ENCODE data around the gene COL4A2.

The COL4A2 gene

GRCh38 chr13:110339975-110340550, 33.0 kb downstream of the COL4A2 start:
- DNase-seq (ENCODE audit: low read depth in 2 of 2) = no peak

- peak; percentile 39 to 58 for DNase-seq (ENCODE audit: low read depth in 2 of 2)
These were observed 33.8 kb downstream of the COL4A2 start for GRCh38 chr13:110340812-110341444.

GRCh38 chr13:110341445-110342244, 34.6 kb downstream of the COL4A2 start:
- no peak for DNase-seq (ENCODE audit: low read depth in 2 of 2)

GRCh38 chr13:110342474-110342873, 35.4 kb downstream of the COL4A2 start:
- no peak for DNase-seq (ENCODE audit: low read depth in 2 of 2)

- no peak for DNase-seq (ENCODE audit: low read depth in 2 of 2)
These were observed 36.3 kb downstream of the COL4A2 start for GRCh38 chr13:110343241-110343865.

- no peak for DNase-seq (ENCODE audit: low read depth in 2 of 2)
These were observed 37.2 kb downstream of the COL4A2 start for GRCh38 chr13:110344320-110344719.

GRCh38 chr13:110345266-110345665, 38.2 kb downstream of the COL4A2 start:
- DNase-seq (ENCODE audit: low read depth in 2 of 2) = no peak

GRCh38 chr13:110345701-110346100, 38.6 kb downstream of the COL4A2 start:
- DNase-seq (ENCODE audit: low read depth in 2 of 2) = no peak

GRCh38 chr13:110346661-110347067, 39.6 kb downstream of the COL4A2 start:
- DNase-seq (ENCODE audit: low read depth in 2 of 2) = no peak

- no peak for DNase-seq (ENCODE audit: low read depth in 2 of 2)
These were observed 40.0 kb downstream of the COL4A2 start for GRCh38 chr13:110347088-110347487.

GRCh38 chr13:110347535-110348308, 40.6 kb downstream of the COL4A2 start:
- no peak for DNase-seq (ENCODE audit: low read depth in 2 of 2)

- no peak for DNase-seq (ENCODE audit: low read depth in 2 of 2)
These were observed 41.4 kb downstream of the COL4A2 start for GRCh38 chr13:110348309-110349105.

- no peak for DNase-seq (ENCODE audit: low read depth in 2 of 2)
These were observed 42.2 kb downstream of the COL4A2 start for GRCh38 chr13:110349239-110349638.

GRCh38 chr13:110350049-110350448, 43.0 kb downstream of the COL4A2 start:
- no peak for DNase-seq (ENCODE audit: low read depth in 2 of 2)

GRCh38 chr13:110350509-110350908, 43.4 kb downstream of the COL4A2 start:
- DNase-seq (ENCODE audit: low read depth in 2 of 2) = no peak

GRCh38 chr13:110351636-110352420, 44.7 kb downstream of the COL4A2 start:
- DNase-seq (ENCODE audit: low read depth in 2 of 2) = no peak

GRCh38 chr13:110352735-110353134, 45.7 kb downstream of the COL4A2 start:
- no peak for DNase-seq (ENCODE audit: low read depth in 2 of 2)

GRCh38 chr13:110353339-110353977, 46.4 kb downstream of the COL4A2 start:
- no peak for DNase-seq (ENCODE audit: low read depth in 2 of 2)

- DNase-seq (ENCODE audit: low read depth in 2 of 2) = no peak
These were observed 47.1 kb downstream of the COL4A2 start for GRCh38 chr13:110354123-110354627.
